GM12878 (cell line): ENCODE data around the gene INO80B.

Source experiments
- CTCF ChIP-seq, 3 experiments: IDR thresholded peaks in 2 of 3; conservative IDR thresholded peaks in 1 of 3; 2 replicates each; pipeline ENCODE4 v1.5.1; 2011; ENCODE audit warnings: low read depth in 3 of 3, low read length in 3 of 3, mild to moderate bottlenecking in 3 of 3, control low read depth in 2 of 3, moderate library complexity in 2 of 3, inconsistent platforms in 1 of 3, mixed read lengths in 1 of 3; ENCODE audit not compliant: control insufficient read depth in 2 of 3, insufficient read depth in 1 of 3; ENCODE audit errors: extremely low read depth in 1 of 3
- MYB ChIP-seq: fragments of 150-350 bp; IDR thresholded peaks from 2 replicates; pipeline ENCODE4 v1.6.1; 2014; ENCODE audit warnings: mild to moderate bottlenecking, low read depth, low read length, borderline replicate concordance
- POLR2A ChIP-seq: IDR thresholded peaks from 2 replicates; pipeline ENCODE4 v1.6.1; 2011; ENCODE audit warnings: low read depth, mild to moderate bottlenecking, low read length

GRCh38 chr2:74430502-74430901, 24.4 kb upstream of the INO80B start:
- TF ChIP-seq MYB (no peak), CTCF (IDR thresholded peaks at IDR 0.05 in 2 of 3, conservative IDR thresholded peaks at IDR 0.05 in 1 of 3; ENCODE audit: control insufficient read depth in 2 of 3, extremely low read depth in 1 of 3, insufficient read depth in 1 of 3, low read depth in 3 of 3, low read length in 3 of 3) (no peak), POLR2A (no peak)
